H1 (cell line): ENCODE measurements around the gene CHST13. TPM values are rescaled to one million over a fixed set of nuclear protein-coding genes. Genes with fewer than 3 reads are reported as not detected.

Experiments used
- CTCF ChIA-PET: fragments of 300-600 bp; sonication (Branson Sonifier 250); formaldehyde crosslinking; loops from one replicate; lab custom pipeline; 2021; ENCODE audit not compliant: partially characterized antibody; lab: Charles Lee
- POLR2A ChIA-PET: fragments of 300-600 bp; sonication (Branson Sonifier 250); formaldehyde crosslinking; loops from one replicate; lab custom pipeline; 2021; ENCODE audit warnings: inconsistent platforms; ENCODE audit not compliant: partially characterized antibody; lab: Charles Lee
- DNase-seq, 2 experiments: peaks; one replicate each; pipeline versions ENCODE4 v3.0.0 to v3.0.0-alpha.2; 2010 to 2022; ENCODE audit warnings: low spot score in 2 of 2, low read depth in 1 of 2, mixed read lengths in 1 of 2
- FAIRE-seq: peaks from 2 replicates; lab custom pipeline; 2011; peaks lifted over from hg19 to GRCh38; lab: Jason Lieb, UNC
- H2AFZ ChIP-seq: 2 replicates; pipeline ENCODE4 v1.8.1; 2012; ENCODE audit warnings: low read length, inconsistent platforms
- H2AK5ac ChIP-seq: 2 replicates; pipeline ENCODE4 v1.6.1; 2013; ENCODE audit warnings: low read depth, low read length
- H2BK120ac ChIP-seq: replicated peaks from 2 replicates; pipeline ENCODE3; 2013; ENCODE audit warnings: low read depth, low read length, inconsistent platforms
- H2BK12ac ChIP-seq: 2 replicates; pipeline ENCODE4 v1.6.1; 2013; ENCODE audit warnings: low read depth, low read length
- H2BK15ac ChIP-seq: 2 replicates; pipeline ENCODE4 v1.6.1; 2013; ENCODE audit warnings: low read length
- H2BK20ac ChIP-seq: 2 replicates; pipeline ENCODE4 v1.6.1; 2013; ENCODE audit warnings: low read length
- H2BK5ac ChIP-seq: 2 replicates; pipeline ENCODE4 v1.6.1; 2013; ENCODE audit warnings: low read depth, low read length
- H3K14ac ChIP-seq: 2 replicates; pipeline ENCODE4 v1.6.1; 2013; ENCODE audit warnings: inconsistent platforms; ENCODE audit not compliant: insufficient read length
- H3K18ac ChIP-seq: 2 replicates; pipeline ENCODE4 v1.6.1; 2013; ENCODE audit warnings: low read length; ENCODE audit errors: extremely low read depth
- H3K23ac ChIP-seq: 2 replicates; pipeline ENCODE4 v1.6.1; 2013; ENCODE audit warnings: inconsistent platforms; ENCODE audit not compliant: insufficient read length
- H3K23me2 ChIP-seq: 2 replicates; pipeline ENCODE4 v1.6.1; 2013; ENCODE audit warnings: low read depth, low read length
- H3K27ac ChIP-seq: 2 replicates; pipeline ENCODE4 v1.6.1; 2011; ENCODE audit warnings: low read depth, low read length, inconsistent platforms
- H3K27me3 ChIP-seq, 4 experiments: replicated peaks in 1 of 4; 1 replicate in 1 of 4; 2 replicates in 3 of 4; pipeline versions ENCODE4 v1.6.1 to v1.8.1; 2011 to 2013; ENCODE audit warnings: low read length in 3 of 4, mild to moderate bottlenecking in 3 of 4, inconsistent platforms in 2 of 4, mixed read lengths in 2 of 4, moderate library complexity in 1 of 4; ENCODE audit not compliant: control insufficient read depth in 3 of 4, insufficient read depth in 3 of 4; ENCODE audit errors: extremely low read depth in 1 of 4
- H3K36me3 ChIP-seq, 4 experiments: 2 replicates each; pipeline versions ENCODE4 v1.6.1 to v1.8.1; 2011 to 2013; ENCODE audit warnings: mild to moderate bottlenecking in 4 of 4, low read length in 3 of 4, moderate library complexity in 2 of 4, control low read depth in 1 of 4, inconsistent platforms in 1 of 4; ENCODE audit not compliant: insufficient read depth in 4 of 4, control insufficient read depth in 2 of 4
- H3K4ac ChIP-seq: replicated peaks from 2 replicates; pipeline ENCODE3; 2013; ENCODE audit warnings: low read length, low read depth, mixed read lengths, inconsistent platforms; ENCODE audit not compliant: insufficient read length
- H3K4me1 ChIP-seq, 4 experiments: replicated peaks in 1 of 4; 1 replicate in 1 of 4; 2 replicates in 3 of 4; pipeline versions ENCODE4 v1.6.1 to v1.8.1; 2011 to 2013; ENCODE audit warnings: low read length in 3 of 4, inconsistent platforms in 2 of 4, mixed read lengths in 1 of 4; ENCODE audit not compliant: insufficient read depth in 4 of 4, control insufficient read depth in 3 of 4
- H3K4me2 ChIP-seq, 2 experiments: 2 replicates each; pipeline versions ENCODE4 v1.6.1 to v1.8.1; 2011 to 2013; ENCODE audit warnings: low read depth in 2 of 2, low read length in 2 of 2, control low read depth in 1 of 2, inconsistent platforms in 1 of 2, mild to moderate bottlenecking in 1 of 2; ENCODE audit not compliant: insufficient read depth in 1 of 2
- H3K4me3 ChIP-seq, 4 experiments: fragments of 200-600, 300-600 bp in 1 of 4; sonication (generic), shearing (Covaris generic), sonication (Bioruptor Twin) in 1 of 4; 2 replicates each; pipeline versions ENCODE4 v1.5.1 to v1.8.1; 2011 to 2016; ENCODE audit warnings: low read length in 4 of 4, low read depth in 3 of 4, control low read depth in 2 of 4, inconsistent platforms in 2 of 4, mild to moderate bottlenecking in 2 of 4, mixed read lengths in 1 of 4, moderate library complexity in 1 of 4; ENCODE audit not compliant: insufficient read depth in 2 of 4; ENCODE audit errors: extremely low read depth in 1 of 4
- H3K56ac ChIP-seq: replicated peaks from 2 replicates; pipeline ENCODE3; 2013; ENCODE audit warnings: low read depth, mild to moderate bottlenecking, mixed read lengths, low read length, inconsistent platforms; ENCODE audit not compliant: insufficient read length
- H3K79me1 ChIP-seq: 2 replicates; pipeline ENCODE4 v1.6.1; 2013; ENCODE audit warnings: low read depth, low read length, control low read depth
- H3K79me2 ChIP-seq, 2 experiments: 2 replicates each; pipeline versions ENCODE4 v1.6.1 to v1.8.1; 2012 to 2013; ENCODE audit warnings: low read length in 2 of 2, mild to moderate bottlenecking in 2 of 2, inconsistent platforms in 1 of 2; ENCODE audit not compliant: insufficient read depth in 2 of 2, control insufficient read depth in 1 of 2
- H3K9ac ChIP-seq, 4 experiments: replicated peaks in 1 of 4; 1 replicate in 1 of 4; 2 replicates in 3 of 4; pipeline versions ENCODE4 v1.6.1 to v1.8.1; 2011 to 2013; ENCODE audit warnings: low read depth in 3 of 4, low read length in 3 of 4, control low read depth in 2 of 4, mild to moderate bottlenecking in 2 of 4, moderate library complexity in 2 of 4, inconsistent platforms in 1 of 4; ENCODE audit errors: extremely low read depth in 1 of 4
- H3K9me3 ChIP-seq, 2 experiments: 2 replicates each; pipeline versions ENCODE4 v1.6.1 to v1.8.1; 2012 to 2013; ENCODE audit warnings: mild to moderate bottlenecking in 2 of 2, moderate library complexity in 2 of 2, control low read depth in 1 of 2, inconsistent platforms in 1 of 2, low read depth in 1 of 2, low read length in 1 of 2, mixed read lengths in 1 of 2; ENCODE audit not compliant: insufficient read depth in 2 of 2
- H4K20me1 ChIP-seq, 2 experiments: replicated peaks in 1 of 2; 2 replicates each; pipeline versions ENCODE3 to v1.8.1; 2011 to 2013; ENCODE audit warnings: inconsistent platforms in 2 of 2, low read length in 2 of 2, mild to moderate bottlenecking in 1 of 2; ENCODE audit not compliant: insufficient read depth in 2 of 2, control insufficient read depth in 1 of 2
- H4K5ac ChIP-seq: 2 replicates; pipeline ENCODE4 v1.6.1; 2013; ENCODE audit warnings: low read length, low read depth, mixed read lengths, inconsistent platforms; ENCODE audit not compliant: insufficient read length
- H4K8ac ChIP-seq: 2 replicates; pipeline ENCODE4 v1.8.0; 2013; ENCODE audit warnings: mild to moderate bottlenecking, moderate library complexity, low read length, inconsistent platforms; ENCODE audit not compliant: insufficient read depth; ENCODE audit errors: extremely low read depth
- H4K91ac ChIP-seq: replicated peaks from 2 replicates; pipeline ENCODE3; 2013; ENCODE audit warnings: low read length, mixed read lengths, inconsistent platforms; ENCODE audit not compliant: insufficient read length
- BACH1 ChIP-seq: IDR thresholded peaks from 2 replicates; pipeline ENCODE4 v1.6.1; 2012; ENCODE audit warnings: low read length, improper control_type of control experiment
- CEBPB ChIP-seq: IDR thresholded peaks from 2 replicates; pipeline ENCODE4 v1.6.1; 2012; ENCODE audit warnings: low read depth, low read length
- CREB1 ChIP-seq: IDR thresholded peaks from 2 replicates; pipeline ENCODE4 v1.6.1; 2012; ENCODE audit warnings: inconsistent platforms
- EP300 ChIP-seq, 2 experiments: IDR thresholded peaks; 1 replicate in 1 of 2; 2 replicates in 1 of 2; pipeline ENCODE4 v1.6.1; 2011 to 2012; ENCODE audit warnings: low read depth in 2 of 2, low read length in 2 of 2, mild to moderate bottlenecking in 2 of 2, borderline replicate concordance in 1 of 2, inconsistent platforms in 1 of 2, moderate library complexity in 1 of 2
- HDAC6 ChIP-seq: IDR thresholded peaks from one replicate; pipeline ENCODE4 v1.7.1; 2012; ENCODE audit warnings: low read depth, mild to moderate bottlenecking, inconsistent platforms, low read length, moderate library complexity
- KDM1A ChIP-seq: fragments of 200-600, 300-600 bp; sonication (generic); IDR thresholded peaks from 2 replicates; pipeline ENCODE4 v1.7.1; 2016; ENCODE audit warnings: mild to moderate bottlenecking, low read length, borderline replicate concordance
- KDM5A ChIP-seq: fragments of 200-600 bp; IDR thresholded peaks from 2 replicates; pipeline ENCODE4 v1.7.1; 2012; ENCODE audit warnings: mild to moderate bottlenecking, low read length, inconsistent platforms, mixed read lengths
- RNF2 ChIP-seq: fragments of 200-900, 300-1000 bp; sonication (generic); IDR thresholded peaks from 2 replicates; pipeline ENCODE4 v1.7.1; 2016; ENCODE audit warnings: borderline replicate concordance, low read depth, mild to moderate bottlenecking, antibody characterized with exemption, low read length; ENCODE audit not compliant: poor library complexity, severe bottlenecking; ENCODE audit errors: missing control alignments
- SRF ChIP-seq: IDR thresholded peaks from 2 replicates; pipeline ENCODE4 v1.6.1; 2011; ENCODE audit warnings: mild to moderate bottlenecking, low read depth, low read length, moderate library complexity
- TAF7 ChIP-seq: optimal IDR thresholded peaks from 2 replicates; pipeline ENCODE3; 2011; ENCODE audit warnings: low read depth, mild to moderate bottlenecking, inconsistent platforms, low read length, moderate library complexity, borderline replicate concordance
- TBP ChIP-seq: IDR thresholded peaks from 2 replicates; pipeline ENCODE4 v1.6.1; 2011; ENCODE audit warnings: low read depth, low read length, improper control_type of control experiment
- YY1 ChIP-seq: IDR thresholded peaks from 2 replicates; pipeline ENCODE4 v1.6.1; 2011; ENCODE audit warnings: low read depth, mild to moderate bottlenecking, low read length
- ZNF274 ChIP-seq: IDR thresholded peaks from 2 replicates; pipeline ENCODE4 v1.7.0; 2012; ENCODE audit warnings: low read length, borderline replicate concordance; ENCODE audit errors: extremely low read depth
- WGBS, 2 experiments: shearing (Covaris generic) in 1 of 2; methylation state at CpG; one replicate each; pipeline versions ENCODE4 v1.1.6 to v1.1.7; 2013 to 2015; ENCODE audit warnings: low lambda C conversion rate in 2 of 2, mixed read lengths in 2 of 2, inconsistent platforms in 1 of 2, low coverage in 1 of 2, missing lambda C conversion rate in 1 of 2; ENCODE audit not compliant: insufficient replicate concordance in 2 of 2, insufficient coverage in 1 of 2, insufficient read length in 1 of 2; ENCODE audit errors: extremely low coverage in 1 of 2, missing lambda C conversion rate in 1 of 2; 5-methylcytosine and 5-hydroxymethylcytosine counted together
- polyA plus RNA-seq, 7 experiments: library from polyadenylated mRNA; depleted of rRNA in 3 of 7; stranded (reverse) in 5 of 7; unstranded in 2 of 7; fragments of >200 nt in 5 of 7; fragments of 200-250 nt in 2 of 7; gene quantifications; 1 replicate in 5 of 7; 2 replicates in 1 of 7; 4 replicates in 1 of 7; pipeline versions ENCODE4 v1.2.1 to v1.2.3, GENCODE V29; 2011 to 2013; ENCODE audit warnings: missing spikeins in 2 of 7, mixed read lengths in 2 of 7
- total RNA-seq: library from RNA; stranded (reverse); fragmentation: NEBNext Ultra II Directional; extraction: Animal tissue kit (Norgen Biotek cat#: 25700); gene quantifications from 2 replicates; pipeline ENCODE4 v1.2.1, GENCODE V29; 2021
- TF ChIP-seq, protein P1 (sequence below): IDR thresholded peaks from 2 replicates; pipeline ENCODE4 v1.6.1; 2011; ENCODE audit warnings: low read depth, mild to moderate bottlenecking, low read length; ENCODE audit not compliant: insufficient read depth

The CHST13 gene
- total and polyA plus RNA-seq, 2 of the 8 experiments (the other 6 are each of a cell fraction or from before 2014, with no cell fraction given), result 5.4 to 11.7 TPM

DNA sequence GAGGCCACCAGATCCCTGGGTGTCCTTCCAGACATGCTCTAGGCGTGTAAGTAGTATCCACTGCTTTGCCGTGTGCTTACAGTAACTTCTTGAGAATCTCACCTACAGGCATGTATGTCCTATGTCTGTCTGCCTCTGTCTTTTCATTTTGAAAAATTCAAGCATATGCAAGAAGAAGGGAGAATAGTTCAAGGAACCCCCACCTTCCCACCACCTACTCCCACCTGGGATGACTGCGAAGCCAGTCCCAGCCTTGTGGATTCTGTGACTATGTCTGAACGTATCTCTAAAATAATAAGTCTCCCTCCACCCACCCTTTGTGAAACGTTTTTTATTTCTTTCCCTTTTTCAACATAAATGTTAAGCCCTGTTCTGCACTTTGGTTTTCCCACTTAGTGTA, 15.0 kb downstream of the CHST13 start:
- CTCF ChIA-PET, result interaction anchor here (0.5 kb wide), 1 partner anchor 607 kb away, joined by 3 read pairs; no protein-coding TSS in a partner anchor
- H2AK5ac ChIP-seq, result no peak overlapping the region
- no peaks in the 10 kb centered on the region for H3K4me1 ChIP-seq
- H3K18ac ChIP-seq, result no peak overlapping the region
- H3K23me2 ChIP-seq, result peaks cover 7% of the 10 kb centered on the region; the same call in 1 of the 2 replicates
- H4K8ac ChIP-seq, result no peak overlapping the region
- FAIRE-seq (no peak), DNase-seq (no peak)
- H3K79me2 ChIP-seq, result no peaks in the 10 kb centered on the region
- H3K36me3 ChIP-seq, result no peaks in the 10 kb centered on the region; a peak in 1 of 8 replicates
- no peak overlapping the region for H2BK12ac ChIP-seq
- H4K91ac ChIP-seq, result no peak overlapping the region
- H3K23ac ChIP-seq, result no peak overlapping the region
- no peak overlapping the region for H3K9ac ChIP-seq
- H3K79me1 ChIP-seq, result no peaks in the 10 kb centered on the region
- H3K9me3 ChIP-seq, result no peaks in the 10 kb centered on the region
- no peak overlapping the region for H3K14ac ChIP-seq
- H4K5ac ChIP-seq, result no peak overlapping the region
- H3K27me3 ChIP-seq, result peaks cover 0 to 5% (median 2%) of the 10 kb centered on the region in 4 experiments; a peak in 1 of 7 replicates
- no peak overlapping the region for H3K4me3 ChIP-seq
- H4K20me1 ChIP-seq, result peaks cover 0 to 5% of the 10 kb centered on the region in 2 experiments
- H2BK20ac ChIP-seq, result no peak overlapping the region
- POLR2A ChIA-PET, result no interaction called here
- H2BK5ac ChIP-seq, result no peak overlapping the region
- no peak overlapping the region for H3K56ac ChIP-seq
- no peak overlapping the region for H3K4me2 ChIP-seq
- WGBS, 2 experiments, result 63% methylated on average over 5 of the region's 5 CpGs; no CpG with 5 or more reads in 1 of the 2 experiments
- H3K4ac ChIP-seq, result no peak overlapping the region
- no peak overlapping the region for H2BK15ac ChIP-seq
- H3K27ac ChIP-seq, result no peak overlapping the region
- H2AFZ ChIP-seq, result no peak overlapping the region
- no peak overlapping the region for H2BK120ac ChIP-seq
- TF ChIP-seq, protein P1, sequence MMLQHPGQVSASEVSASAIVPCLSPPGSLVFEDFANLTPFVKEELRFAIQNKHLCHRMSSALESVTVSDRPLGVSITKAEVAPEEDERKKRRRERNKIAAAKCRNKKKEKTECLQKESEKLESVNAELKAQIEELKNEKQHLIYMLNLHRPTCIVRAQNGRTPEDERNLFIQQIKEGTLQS, result no peak
- TF ChIP-seq CEBPB (no peak), EP300 (IDR thresholded peaks at IDR 0.05; ENCODE audit: borderline replicate concordance in 1 of 2, low read depth in 2 of 2, low read length in 2 of 2) (no peak), KDM5A (no peak), SRF (no peak), TBP (no peak), RNF2 (no peak), YY1 (no peak), CREB1 (no peak), HDAC6 (no peak), BACH1 (no peak), TAF7 (no peak), ZNF274 (no peak), KDM1A (no peak)
